ENCODE results near the gene PLCXD1.
A peak's percentile ranks its signal among the peaks of the same experiment; 100 is the strongest.
"Not testable (repeated sequence)": the region's sequence is repeated elsewhere in the genome, so short reads cannot be mapped to it uniquely, and the experiment has no call there.

PLCXD1 gene

GRCh38 chrX:316351-317325, 35.5 kb downstream of the PLCXD1 start:
- DNase-seq (ENCODE audit: low spot score) = no peak

- DNase-seq (ENCODE audit: low spot score) = no peak
Observed at GRCh38 chrX:317424-318067, 36.4 kb downstream of the PLCXD1 start.

GRCh38 chrX:318068-318738, 37.0 kb downstream of the PLCXD1 start:
- DNase-seq (ENCODE audit: low spot score) = peak; percentile 96

GRCh38 chrX:318739-319578, 37.8 kb downstream of the PLCXD1 start, which contains the start of gene GTPBP6:
GTPBP6 (minus strand) TSS chrX:318796; CDS start chrX:318787, 9 bp downstream.
- peak; percentile 99 for DNase-seq (ENCODE audit: low spot score)

- no peak for DNase-seq (ENCODE audit: low spot score)
Observed at GRCh38 chrX:319579-320125, 38.5 kb downstream of the PLCXD1 start.

- DNase-seq (ENCODE audit: low spot score) = no peak
Observed at GRCh38 chrX:320126-320783, 39.1 kb downstream of the PLCXD1 start.

GRCh38 chrX:323721-324628, 42.8 kb downstream of the PLCXD1 start:
- DNase-seq (ENCODE audit: low spot score) = peak; percentile 66

GRCh38 chrX:324664-325063, 43.5 kb downstream of the PLCXD1 start:
- DNase-seq (ENCODE audit: low spot score) = not testable (repeated sequence)

- DNase-seq (ENCODE audit: low spot score) = no peak
Observed at GRCh38 chrX:327660-328126, 46.5 kb downstream of the PLCXD1 start.

- DNase-seq (ENCODE audit: low spot score) = no peak
Observed at GRCh38 chrX:329291-329910, 48.2 kb downstream of the PLCXD1 start.

GRCh38 chrX:330141-330725, 49.1 kb downstream of the PLCXD1 start:
- not testable (repeated sequence) for DNase-seq (ENCODE audit: low spot score)

- DNase-seq (ENCODE audit: low spot score) = no peak
Observed at GRCh38 chrX:330726-331150, 49.6 kb downstream of the PLCXD1 start.

- no peak for DNase-seq (ENCODE audit: low spot score)
Observed at GRCh38 chrX:331151-331824, 50.1 kb downstream of the PLCXD1 start.

GRCh38 chrX:331825-332495, 50.8 kb downstream of the PLCXD1 start:
- DNase-seq (ENCODE audit: low spot score) = no peak

GRCh38 chrX:332496-332860, 51.3 kb downstream of the PLCXD1 start:
- DNase-seq (ENCODE audit: low spot score) = no peak

GRCh38 chrX:332916-333610, 51.9 kb downstream of the PLCXD1 start:
- DNase-seq (ENCODE audit: low spot score) = no peak

Data from LoVo (cell line).